Measurements from ENCODE around the gene FILIP1L. TPM values are rescaled to one million over a fixed set of nuclear protein-coding genes. Genes with fewer than 3 reads are reported as not detected.

Gene FILIP1L
- total and polyA plus RNA-seq, 2 of the 13 experiments (the other 11 are each of a cell fraction or from before 2014, with no cell fraction given), result 8.1 to 187 TPM

- Histone ChIP-seq H3K27ac (ENCODE audit: extremely low read length, insufficient read depth, low read length) (no peak overlapping the region), H4K20me1 (ENCODE audit: insufficient read depth, low read length) (no peaks in the 10 kb centered on the region), H3K36me3 (replicated peaks in 1 of 2; ENCODE audit: control insufficient read depth in 1 of 2, insufficient read depth in 2 of 2, low read length in 2 of 2) (no peaks in the 10 kb centered on the region), H3K9me3 (ENCODE audit: low read length) (no peaks in the 10 kb centered on the region), H3K79me2 (ENCODE audit: insufficient read depth, low read length) (no peaks in the 10 kb centered on the region), H3K4me1 (ENCODE audit: insufficient read depth, low read length) (peaks cover 54% of the 10 kb centered on the region), H2AFZ (ENCODE audit: low read length) (no peak overlapping the region), H3K27me3 (ENCODE audit: control insufficient read depth in 1 of 2, insufficient read depth in 2 of 2, low read length in 2 of 2) (no peaks in the 10 kb centered on the region), H3K4me2 (ENCODE audit: low read depth, low read length) (no peak overlapping the region), H3K9ac (ENCODE audit: insufficient read depth, low read depth, low read length) (no peak overlapping the region), H3K4me3 (replicated peaks in 1 of 3; ENCODE audit: insufficient read depth in 1 of 3, low read depth in 2 of 3, low read length in 3 of 3) (no peak overlapping the region)
- POLR2A ChIA-PET, result no interaction called here
- in situ Hi-C loops (cut with HindIII; ENCODE audit: extremely low pct_ligation_motif_present, low pct_unique_long_range_greater_than_20kb) (no loop called here), intact Hi-C loops (cut with micrococcal nuclease; ENCODE audit: unreplicated experiment) (loop anchor here (10.0 kb wide), 1 partner anchor 311 kb away; no protein-coding TSS in a partner anchor)
- WGBS (ENCODE audit: low lambda C conversion rate), result 98% methylated on average over 4 of the region's 4 CpGs
- CTCF ChIA-PET (ENCODE audit: low intra/inter-chr PET ratio, low total read pairs), result no interaction called here
- no peak for ATAC-seq
- no TSS peak for BruUV-seq (replicated peaks)
- no peak for FAIRE-seq
- no peak for DNase-seq (ENCODE audit: low spot score)
- TF ChIP-seq ZXDC (CRISPR knock-in tag; IDR thresholded peaks at IDR 0.05) (no peak), TP53 (CRISPR knock-in tag; conservative IDR thresholded peaks at IDR 0.05) (no peak), MAFG (CRISPR knock-in tag; IDR thresholded peaks at IDR 0.05) (no peak), ZBTB3 (CRISPR knock-in tag; IDR thresholded peaks at IDR 0.05; ENCODE audit: borderline replicate concordance, low read depth) (no peak), NFYB (CRISPR knock-in tag; IDR thresholded peaks at IDR 0.05) (no peak), IKZF4 (CRISPR knock-in tag; IDR thresholded peaks at IDR 0.05; ENCODE audit: borderline replicate concordance, low read depth, not compliant biosample characterization) (no peak), GABPA (IDR thresholded peaks at IDR 0.05; ENCODE audit: low read depth, low read length) (no peak), GABPA (CRISPR knock-in tag; IDR thresholded peaks at IDR 0.05; ENCODE audit: low read depth) (no peak), IKZF5 (CRISPR knock-in tag; IDR thresholded peaks at IDR 0.05) (no peak), ARNTL (CRISPR knock-in tag; IDR thresholded peaks at IDR 0.05) (no peak), SMAD1 (CRISPR knock-in tag; IDR thresholded peaks at IDR 0.05; ENCODE audit: borderline replicate concordance, low read depth) (no peak), ZNF160 (CRISPR knock-in tag; IDR thresholded peaks at IDR 0.05) (no peak), ZNF703 (CRISPR knock-in tag; IDR thresholded peaks at IDR 0.05; ENCODE audit: borderline replicate concordance) (no peak), ZNF720 (CRISPR knock-in tag; IDR thresholded peaks at IDR 0.05) (no peak), FOXA3 (CRISPR knock-in tag; IDR thresholded peaks at IDR 0.05) (no peak), ZBTB34 (CRISPR knock-in tag; IDR thresholded peaks at IDR 0.05) (no peak)
Observed at GRCh38 chr3:99943931-99944761, 170.2 kb downstream of the FILIP1L start.

Measured in HepG2 (cell line).